Natural killer cell treated with Interleukin-12 subunit alpha and Interleukin-12 subunit beta and Interleukin-15 and Interleukin-18, amount 100 ng/mL, for 72 hours (primary cell): Measurements from ENCODE around the gene P2RY4. TPM values are rescaled to one million over a fixed set of nuclear protein-coding genes. Genes with fewer than 3 reads are reported as not detected.
"Not testable (repeated sequence)": the region's sequence is repeated elsewhere in the genome, so short reads cannot be mapped to it uniquely, and the experiment has no call there.

ENCODE experiments used
- ATAC-seq, 2 donors: fragments of 150-1000 bp; cut with Tn5 transposase in 1 of 2; sonication (Bioruptor Pico), chemical (Tn5 transposase) in 1 of 2; 2 replicates each; pipeline ENCODE4 v1.10.0; 2021
- DNase-seq: peaks from one replicate; pipeline ENCODE4 v3.0.0; 2022; ENCODE audit warnings: low spot score
- H3K27ac Mint-ChIP-seq, 2 donors: 1 replicate in 1 of 2; 2 replicates in 1 of 2; pipeline ENCODE4 v1.8.0; 2022; ENCODE audit warnings: mixed read lengths in 2 of 2, mild to moderate bottlenecking in 1 of 2, moderate library complexity in 1 of 2
- H3K27me3 Mint-ChIP-seq, 2 donors: 1 replicate in 1 of 2; 2 replicates in 1 of 2; pipeline ENCODE4 v1.8.0; 2022; ENCODE audit warnings: mixed read lengths in 2 of 2
- H3K36me3 Mint-ChIP-seq: one replicate; pipeline ENCODE4 v1.8.0; 2022; ENCODE audit warnings: mixed read lengths
- H3K4me1 Mint-ChIP-seq, 2 donors: 1 replicate in 1 of 2; 2 replicates in 1 of 2; pipeline ENCODE4 v1.8.0; 2022; ENCODE audit warnings: low read depth in 2 of 2, mixed read lengths in 2 of 2, mild to moderate bottlenecking in 1 of 2
- H3K4me3 Mint-ChIP-seq: one replicate; pipeline ENCODE4 v1.8.0; 2022; ENCODE audit warnings: mixed read lengths
- H3K9me3 Mint-ChIP-seq: 2 replicates; pipeline ENCODE4 v1.8.0; 2022; ENCODE audit warnings: mixed read lengths
- total RNA-seq, 2 donors: library from RNA; stranded (reverse); gene quantifications; one replicate each; pipeline ENCODE4 v1.2.3, GENCODE V29; 2022

P2RY4 gene
- total RNA-seq, 2 donors from 2014 or later = 0.36 to 0.40 TPM

DNA sequence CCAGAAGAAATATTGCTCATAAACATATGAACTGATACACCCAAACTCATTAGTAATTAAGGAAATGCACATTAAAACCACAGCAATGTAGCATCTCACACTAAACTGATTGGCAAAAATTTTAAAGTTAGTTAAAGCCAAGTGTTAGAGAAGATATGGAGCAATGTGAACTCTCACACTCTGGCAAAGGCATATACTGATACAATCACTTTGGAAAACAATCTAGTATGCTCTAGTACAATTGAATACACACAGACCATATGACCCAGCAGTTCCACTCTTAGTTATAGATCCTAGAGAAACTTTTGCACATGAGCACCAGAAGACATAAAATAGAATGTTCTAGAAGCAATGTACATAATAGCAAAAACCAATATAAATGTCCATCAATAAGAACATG, 34.0 kb downstream of the P2RY4 start:
- no peak for ATAC-seq
- no peaks in the 10 kb centered on the region for H3K36me3 Mint-ChIP-seq
- H3K4me3 Mint-ChIP-seq = no peak overlapping the region
- DNase-seq = no peak
- no peaks in the 10 kb centered on the region for H3K9me3 Mint-ChIP-seq
- peaks cover 0 to 7% of the 10 kb centered on the region in 2 donors for H3K27me3 Mint-ChIP-seq
- H3K27ac Mint-ChIP-seq = no peak overlapping the region
- H3K4me1 Mint-ChIP-seq = no peaks in the 10 kb centered on the region

GRCh38 chrX:70219938-70220764, 39.9 kb downstream of the P2RY4 start:
- Mint-ChIP-seq H3K27ac (no peak overlapping the region), H3K27me3 (peaks cover 0 to 3% of the 10 kb centered on the region in 2 donors), H3K9me3 (no peaks in the 10 kb centered on the region), H3K4me1 (no peaks in the 10 kb centered on the region), H3K36me3 (no peaks in the 10 kb centered on the region), H3K4me3 (no peak overlapping the region)
- DNase-seq (no peak), ATAC-seq (peak in 1 of 2 donors; percentile 11)

GRCh38 chrX:70209570-70209969, 50.4 kb downstream of the P2RY4 start:
- not testable (repeated sequence) for H3K27ac Mint-ChIP-seq, H3K4me3 Mint-ChIP-seq, ATAC-seq, H3K4me1 Mint-ChIP-seq, H3K36me3 Mint-ChIP-seq, H3K9me3 Mint-ChIP-seq, DNase-seq
- H3K27me3 Mint-ChIP-seq = peaks cover 14 to 17% of the 10 kb centered on the region in 2 donors

DNA sequence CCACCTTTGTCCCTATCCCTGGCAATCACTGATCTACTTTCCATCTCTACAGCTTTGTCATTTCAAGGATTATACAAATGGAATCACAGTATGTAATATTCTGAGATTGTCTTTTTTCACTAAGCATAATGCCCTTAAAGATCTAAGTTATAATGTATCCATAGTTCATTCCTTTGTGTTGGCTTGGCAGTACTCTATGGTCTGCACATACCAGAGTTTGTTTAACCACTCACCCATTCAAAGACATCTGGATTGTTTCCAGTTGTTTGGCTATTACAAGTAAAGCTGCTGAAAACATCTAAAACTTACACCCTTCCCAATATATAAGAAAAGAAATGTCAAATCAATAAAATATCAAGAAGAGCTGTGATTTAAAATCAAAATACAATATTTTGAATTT, 51.5 kb downstream of the P2RY4 start:
- Mint-ChIP-seq H3K27me3 (peaks cover 12 to 21% of the 10 kb centered on the region in 2 donors), H3K36me3 (no peaks in the 10 kb centered on the region), H3K27ac (no peak overlapping the region), H3K9me3 (no peaks in the 10 kb centered on the region), H3K4me1 (no peaks in the 10 kb centered on the region), H3K4me3 (no peak overlapping the region)
- ATAC-seq (no peak), DNase-seq (no peak)

Other genes with a start within 250 kb of the P2RY4 start
- gene AWAT2, start 210.3 kb downstream of the P2RY4 start, total RNA-seq = not detected
- gene OTUD6A, start 197.7 kb downstream of the P2RY4 start, total RNA-seq = not detected
- 10 to 100 TPM; 26.2 to 30.5 TPM for gene IGBP1, start 126.8 kb downstream of the P2RY4 start, total RNA-seq
- gene DGAT2L6, start 82.7 kb downstream of the P2RY4 start, total RNA-seq = not detected
- gene AWAT1, start 25.5 kb downstream of the P2RY4 start, total RNA-seq = not detected
- gene ARR3, start 8.1 kb upstream of the P2RY4 start, total RNA-seq = not detected
- not detected for gene RAB41, start 22.0 kb upstream of the P2RY4 start, total RNA-seq
- gene PDZD11, start 29.7 kb upstream of the P2RY4 start, total RNA-seq = 10 to 100 TPM; 27.9 to 28.3 TPM
- 10 to 100 TPM; 17.2 to 29.8 TPM for gene KIF4A, start 29.9 kb upstream of the P2RY4 start, total RNA-seq
- under 1 TPM; 0.17 to 0.81 TPM for gene GDPD2, start 163.1 kb upstream of the P2RY4 start, total RNA-seq
- 10 to 100 TPM in 1 of 2 donors, 1 to 10 TPM in 1; 9.5 to 13.2 TPM for gene DLG3, start 184.6 kb upstream of the P2RY4 start, total RNA-seq